HG03571 (cell line): ENCODE data around the gene CYBB.
A peak's percentile ranks its signal among the peaks of the same experiment; 100 is the strongest.

ENCODE experiments used
- ATAC-seq: cut with Tn5 transposase; IDR thresholded peaks from one replicate; pipeline ENCODE4 v1.9.1; 2021; ENCODE audit not compliant: unreplicated experiment

The CYBB gene

GRCh38 chrX:37834937-37835336, 55.1 kb downstream of the CYBB start:
- no peak for ATAC-seq

- ATAC-seq = no peak
Measured at GRCh38 chrX:37840931-37841330, 61.1 kb downstream of the CYBB start.

GRCh38 chrX:37844622-37845021, 64.8 kb downstream of the CYBB start:
- no peak for ATAC-seq

GRCh38 chrX:37846141-37846540, 66.3 kb downstream of the CYBB start:
- ATAC-seq = no peak

GRCh38 chrX:37846558-37846933, 66.7 kb downstream of the CYBB start:
- ATAC-seq = no peak

- peak; percentile 99 for ATAC-seq
Measured at GRCh38 chrX:37846934-37847732, 67.3 kb downstream of the CYBB start, which contains the start of gene DYNLT3. Gene DYNLT3 (minus strand): TSS chrX:37847571. CDS start chrX:37847510, 61 bp downstream.

- ATAC-seq = no peak
Measured at GRCh38 chrX:37847733-37848197, 67.9 kb downstream of the CYBB start.

GRCh38 chrX:37854148-37854547, 74.3 kb downstream of the CYBB start:
- no peak for ATAC-seq

GRCh38 chrX:37854748-37855147, 74.9 kb downstream of the CYBB start:
- ATAC-seq = no peak

GRCh38 chrX:37860721-37861120, 80.9 kb downstream of the CYBB start:
- ATAC-seq = no peak

GRCh38 chrX:37862851-37863250, 83.0 kb downstream of the CYBB start:
- ATAC-seq = no peak
